ENCODE measurements around the gene ANKRD24. TPM values are rescaled to one million over a fixed set of nuclear protein-coding genes. Genes with fewer than 3 reads are reported as not detected.
"Not testable (repeated sequence)": the region's sequence is repeated elsewhere in the genome, so short reads cannot be mapped to it uniquely, and the experiment has no call there.

Gene ANKRD24
- total RNA-seq, 8 experiments from 2014 or later, result 0.29 to 4.0 (median 1.2) TPM

DNA sequence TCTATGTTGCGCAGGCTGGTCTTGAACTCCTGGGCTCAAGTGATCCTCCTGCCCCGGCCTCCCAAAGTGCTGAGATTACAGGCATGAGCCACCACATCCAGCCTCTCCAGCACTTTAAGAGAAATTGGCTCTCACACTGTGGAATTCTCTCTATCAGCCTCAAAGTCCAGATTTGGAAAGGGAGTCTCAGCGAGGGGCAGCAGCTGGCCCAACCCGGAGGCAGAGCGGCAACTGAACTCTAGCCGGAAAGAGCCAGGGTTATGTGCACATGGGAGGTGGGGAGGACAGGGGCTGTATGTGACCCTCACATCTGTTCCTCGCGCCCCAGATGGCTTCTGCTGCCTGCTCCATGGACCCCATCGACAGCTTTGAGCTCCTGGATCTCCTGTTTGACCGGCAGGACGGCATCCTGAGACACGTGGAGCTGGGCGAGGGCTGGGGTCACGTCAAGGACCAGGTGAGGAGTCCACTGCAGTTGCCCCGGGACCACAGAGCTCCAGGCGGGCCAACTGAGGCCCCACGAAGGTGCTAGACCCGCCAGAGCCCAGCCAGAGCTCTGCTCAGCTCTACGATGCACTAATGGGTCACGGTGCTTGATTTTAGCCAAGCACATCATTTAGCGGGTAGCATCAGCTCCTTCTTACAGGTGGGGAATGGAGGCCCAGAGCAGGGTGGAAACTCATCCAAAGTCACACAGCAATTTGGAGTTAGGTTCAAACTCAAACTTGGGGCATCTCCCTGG lies 27.7 kb upstream of the ANKRD24 start:
- in situ Hi-C loops (cut with MboI; ENCODE audit: low pct_unique_long_range_greater_than_20kb in 2 of 9, low sequenced_read_pairs in 9 of 9, unreplicated experiment in 9 of 9), result no loop called here
- H3K4me1 ChIP-seq (replicated peaks in 1 of 2), result no peaks in the 10 kb centered on the region
- 50 to 79% (median 63%) methylated on average over 2 to 14 of the region's 21 CpGs; no CpG with 5 or more reads in 3 of the 10 experiments for WGBS, 10 experiments

DNA sequence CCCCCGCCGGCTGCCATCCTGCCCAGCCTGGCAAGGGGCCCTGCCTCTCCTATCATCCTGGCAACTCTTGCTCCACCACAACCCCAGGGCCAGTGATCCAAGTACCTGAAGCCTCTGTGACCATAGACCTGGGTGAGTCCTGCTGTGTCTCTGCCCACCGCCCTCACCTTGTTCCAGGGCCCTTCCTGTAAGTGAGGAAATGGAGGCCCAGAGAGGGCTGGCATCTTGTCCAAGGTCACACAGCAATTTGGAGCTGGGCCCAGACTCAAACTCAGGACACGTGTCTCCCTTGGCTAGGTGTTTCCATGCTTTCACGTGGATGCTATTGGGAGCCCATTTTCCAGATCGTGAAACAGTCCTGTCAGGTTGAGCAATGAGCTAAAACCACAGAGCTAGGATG lies 25.3 kb upstream of the ANKRD24 start:
- no peaks in the 10 kb centered on the region for H3K4me1 ChIP-seq (replicated peaks in 1 of 2)
- H3K27ac ChIP-seq, result no peak overlapping the region
- 43 to 66% (median 60%) methylated on average over 1 to 4 of the region's 6 CpGs; no CpG with 5 or more reads in 5 of the 10 experiments for WGBS, 10 experiments
- in situ Hi-C loops (cut with MboI; ENCODE audit: low pct_unique_long_range_greater_than_20kb in 2 of 9, low sequenced_read_pairs in 9 of 9, unreplicated experiment in 9 of 9), result no loop called here
- ATAC-seq (replicated peaks in 6 of 8), result no peak
- H3K4me3 ChIP-seq, result no peak overlapping the region

More for the DNA sequence above, 27.7 kb upstream of the ANKRD24 start:
- H3K27ac ChIP-seq, result no peak overlapping the region
- H3K4me3 ChIP-seq, result no peak overlapping the region
- no peak for ATAC-seq (replicated peaks in 6 of 8)

DNA sequence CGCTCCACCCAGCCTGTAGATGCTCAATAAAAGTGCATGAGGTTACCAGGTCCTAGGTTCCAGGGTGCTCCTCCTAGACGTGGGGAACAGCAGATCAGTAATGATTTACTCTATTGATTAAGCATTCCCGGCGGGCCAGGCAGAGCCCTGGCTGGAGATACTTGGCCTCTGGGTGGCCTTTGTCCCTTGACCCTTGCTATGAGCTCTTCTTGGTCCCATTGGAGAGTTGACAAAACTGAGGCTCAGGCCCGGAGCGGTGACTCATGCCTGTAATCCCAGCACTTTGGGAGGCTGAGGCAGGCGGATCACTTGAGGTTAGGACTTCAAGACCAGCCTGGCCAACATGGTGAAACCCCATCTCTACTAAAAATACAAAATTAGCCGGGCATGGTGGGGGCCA lies 24.5 kb upstream of the ANKRD24 start:
- H3K4me1 ChIP-seq (replicated peaks in 1 of 2); in situ Hi-C loops (cut with MboI; ENCODE audit: low pct_unique_long_range_greater_than_20kb in 2 of 9, low sequenced_read_pairs in 9 of 9, unreplicated experiment in 9 of 9); ATAC-seq (replicated peaks in 6 of 8); H3K4me3 ChIP-seq; H3K27ac ChIP-seq: not testable (repeated sequence)
- 40 to 100% (median 61%) methylated on average over 1 to 6 of the region's 8 CpGs; no CpG with 5 or more reads in 4 of the 10 experiments for WGBS, 10 experiments

GRCh38 chr19:4161415-4162077 lies 20.9 kb upstream of the ANKRD24 start:
- WGBS, 10 experiments, result 24 to 100% (median 63%) methylated on average over 1 to 6 of the region's 7 CpGs; no CpG with 5 or more reads in 3 of the 10 experiments
- no peaks in the 10 kb centered on the region for H3K4me1 ChIP-seq (replicated peaks in 1 of 2)
- H3K27ac ChIP-seq, result no peak overlapping the region
- in situ Hi-C loops (cut with MboI; ENCODE audit: low pct_unique_long_range_greater_than_20kb in 2 of 9, low sequenced_read_pairs in 9 of 9, unreplicated experiment in 9 of 9), result no loop called here
- no peak overlapping the region for H3K4me3 ChIP-seq
- ATAC-seq (replicated peaks in 6 of 8), result no peak

DNA sequence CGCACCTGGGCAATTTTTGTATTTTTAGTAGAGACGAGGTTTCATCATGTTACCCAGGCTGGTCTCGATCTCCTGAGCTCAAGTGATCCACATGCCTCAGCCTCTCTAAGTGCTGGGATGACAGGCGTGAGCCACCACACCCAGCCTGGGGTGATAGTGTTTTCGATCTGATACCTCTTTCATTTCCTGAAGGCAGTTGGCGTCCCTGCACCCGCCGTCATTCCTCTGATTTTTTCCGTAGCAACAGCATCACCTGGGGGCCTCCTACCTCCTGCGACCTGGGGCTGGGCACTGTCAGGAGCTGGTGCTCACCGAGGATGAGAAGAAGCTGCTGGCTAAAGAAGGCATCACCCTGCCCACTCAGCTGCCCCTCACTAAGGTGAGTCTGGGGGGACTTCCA lies 18.2 kb upstream of the ANKRD24 start:
- Histone ChIP-seq H3K27ac (no peak overlapping the region), H3K4me3 (no peak overlapping the region), H3K4me1 (replicated peaks in 1 of 2) (no peaks in the 10 kb centered on the region)
- in situ Hi-C loops (cut with MboI; ENCODE audit: low pct_unique_long_range_greater_than_20kb in 2 of 9, low sequenced_read_pairs in 9 of 9, unreplicated experiment in 9 of 9), result no loop called here
- 3 to 100% (median 45%) methylated on average over 1 to 6 of the region's 11 CpGs; no CpG with 5 or more reads in 4 of the 10 experiments for WGBS, 10 experiments
- ATAC-seq (replicated peaks in 6 of 8), result no peak

DNA sequence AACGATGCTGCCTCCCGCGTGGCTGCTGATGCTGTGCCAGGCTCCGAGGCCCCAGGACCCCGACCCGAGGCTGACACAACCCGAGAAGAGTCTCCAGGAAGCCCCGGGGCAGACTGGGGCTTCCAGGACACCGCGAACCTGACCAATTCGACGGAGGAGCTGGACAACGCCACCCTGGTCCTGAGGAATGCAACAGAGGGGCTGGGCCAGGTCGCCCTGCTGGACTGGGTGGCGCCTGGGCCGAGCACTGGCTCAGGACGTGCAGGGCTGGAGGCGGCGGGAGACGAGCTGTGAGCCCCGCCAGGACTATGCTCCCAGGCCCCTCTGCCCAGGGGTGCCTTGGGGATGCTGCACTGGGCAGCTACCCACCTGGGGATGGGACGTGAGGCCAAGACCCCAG lies 10.8 kb upstream of the ANKRD24 start:
- no peak overlapping the region for H3K4me3 ChIP-seq
- WGBS, 10 experiments, result 20 to 80% (median 60%) methylated on average over 1 to 3 of the region's 22 CpGs; no CpG with 5 or more reads in 7 of the 10 experiments
- in situ Hi-C loops (cut with MboI; ENCODE audit: low pct_unique_long_range_greater_than_20kb in 2 of 9, low sequenced_read_pairs in 9 of 9, unreplicated experiment in 9 of 9), result no loop called here
- peaks cover 3 to 5% of the 10 kb centered on the region in 2 donors for H3K4me1 ChIP-seq (replicated peaks in 1 of 2)
- ATAC-seq (replicated peaks in 6 of 8), result peak in 4 of 8 experiments; percentile 5 to 20 (median 12)
- H3K27ac ChIP-seq, result no peak overlapping the region

- Histone ChIP-seq H3K4me3 (no peak overlapping the region), H3K27ac (no peak overlapping the region), H3K4me1 (replicated peaks in 1 of 2) (peaks cover 3 to 5% of the 10 kb centered on the region in 2 donors)
- in situ Hi-C loops (cut with MboI; ENCODE audit: low pct_unique_long_range_greater_than_20kb in 2 of 9, low sequenced_read_pairs in 9 of 9, unreplicated experiment in 9 of 9), result no loop called here
- ATAC-seq (replicated peaks in 6 of 8), result peak; percentile 66 to 99 (median 84)
- WGBS, 10 experiments, result 0 to 16% (median 0%) methylated on average over 1 to 12 of the region's 45 CpGs; no CpG with 5 or more reads in 5 of the 10 experiments
Measured at GRCh38 chr19:4172861-4173473, 9.5 kb upstream of the ANKRD24 start.

- in situ Hi-C loops (cut with MboI; ENCODE audit: low pct_unique_long_range_greater_than_20kb in 2 of 9, low sequenced_read_pairs in 9 of 9, unreplicated experiment in 9 of 9), result no loop called here
- Histone ChIP-seq H3K4me3 (no peak overlapping the region), H3K4me1 (replicated peaks in 1 of 2) (peaks cover 3 to 5% of the 10 kb centered on the region in 2 donors), H3K27ac (no peak overlapping the region)
- WGBS, 10 experiments, result 24 to 32% methylated on average over 3 to 4 of the region's 11 CpGs; no CpG with 5 or more reads in 8 of the 10 experiments
- peak in 1 of 8 experiments; percentile 3 for ATAC-seq (replicated peaks in 6 of 8)
Measured at GRCh38 chr19:4173479-4174212, 8.8 kb upstream of the ANKRD24 start.

DNA sequence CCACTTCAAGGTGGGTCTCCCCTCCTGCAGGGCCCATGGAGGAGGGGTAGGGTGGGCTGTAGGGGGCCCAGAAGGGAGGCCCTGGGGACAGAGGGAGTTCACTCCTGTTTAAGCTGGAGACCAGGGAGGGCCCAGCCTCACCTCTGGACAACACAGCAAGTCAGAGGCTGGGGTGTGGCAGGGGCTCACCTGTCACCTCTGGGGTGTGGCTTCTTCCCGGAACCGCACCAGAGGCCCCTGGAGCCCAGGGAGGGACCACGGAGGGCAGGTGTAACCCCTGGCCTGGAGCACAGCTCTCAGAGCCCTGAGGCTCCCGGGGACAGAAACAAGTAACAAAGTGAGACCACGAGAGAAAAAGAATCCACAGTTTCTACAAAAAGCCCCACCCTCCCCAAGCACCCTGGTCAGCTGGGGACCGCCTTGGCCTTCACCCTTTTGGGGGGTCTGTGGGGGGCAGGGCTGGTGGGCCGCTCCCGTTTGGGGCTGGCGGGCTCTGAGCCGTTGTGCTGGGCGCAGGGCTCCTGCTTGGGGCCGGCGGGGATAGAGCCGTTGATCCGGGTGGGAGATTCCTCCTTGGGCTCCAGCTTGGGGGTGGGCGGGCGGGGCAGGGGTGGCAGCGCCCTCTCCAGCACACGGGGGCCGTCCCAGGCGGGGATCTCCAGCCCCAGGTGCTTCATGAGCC lies 8.1 kb upstream of the ANKRD24 start:
- peaks cover 3 to 5% of the 10 kb centered on the region in 2 donors for H3K4me1 ChIP-seq (replicated peaks in 1 of 2)
- WGBS, 10 experiments, result 80 to 90% methylated on average over 1 to 2 of the region's 21 CpGs; no CpG with 5 or more reads in 8 of the 10 experiments
- no peak overlapping the region for H3K4me3 ChIP-seq
- ATAC-seq (replicated peaks in 6 of 8), result no peak
- no peak overlapping the region for H3K27ac ChIP-seq
- in situ Hi-C loops (cut with MboI; ENCODE audit: low pct_unique_long_range_greater_than_20kb in 2 of 9, low sequenced_read_pairs in 9 of 9, unreplicated experiment in 9 of 9), result no loop called here

- Histone ChIP-seq H3K4me1 (replicated peaks in 1 of 2) (peaks cover 3 to 5% of the 10 kb centered on the region in 2 donors), H3K27ac (no peak overlapping the region), H3K4me3 (no peak overlapping the region)
- in situ Hi-C loops (cut with MboI; ENCODE audit: low pct_unique_long_range_greater_than_20kb in 2 of 9, low sequenced_read_pairs in 9 of 9, unreplicated experiment in 9 of 9), result no loop called here
- peak in 3 of 8 experiments; percentile 13 to 18 (median 15) for ATAC-seq (replicated peaks in 6 of 8)
- 90 to 100% (median 94%) methylated on average over 2 to 4 of the region's 41 CpGs; no CpG with 5 or more reads in 6 of the 10 experiments for WGBS, 10 experiments
Measured at GRCh38 chr19:4174895-4175668, 7.4 kb upstream of the ANKRD24 start.

DNA sequence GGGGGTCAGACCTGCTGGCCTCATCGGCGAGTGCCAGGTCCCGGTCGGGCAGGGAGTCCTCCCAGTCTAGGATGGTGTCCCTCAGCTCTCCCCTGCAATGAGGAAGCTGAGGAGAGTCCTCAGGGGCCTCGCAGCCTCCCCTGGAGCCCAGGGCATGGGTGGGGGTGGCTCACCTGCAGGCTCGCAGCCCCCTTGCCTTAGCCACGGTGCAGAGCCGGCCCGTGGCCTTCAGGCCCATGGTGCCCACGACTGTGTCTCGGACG lies 6.9 kb upstream of the ANKRD24 start:
- H3K4me1 ChIP-seq (replicated peaks in 1 of 2), result peaks cover 3 to 5% of the 10 kb centered on the region in 2 donors
- no peak overlapping the region for H3K4me3 ChIP-seq
- in situ Hi-C loops (cut with MboI; ENCODE audit: low pct_unique_long_range_greater_than_20kb in 2 of 9, low sequenced_read_pairs in 9 of 9, unreplicated experiment in 9 of 9), result no loop called here
- 92 to 100% (median 97%) methylated on average over 1 to 5 of the region's 12 CpGs; no CpG with 5 or more reads in 7 of the 10 experiments for WGBS, 10 experiments
- ATAC-seq (replicated peaks in 6 of 8), result peak in 2 of 8 experiments; percentile 4 to 10
- H3K27ac ChIP-seq, result no peak overlapping the region

GRCh38 chr19:4177146-4177545 lies 5.3 kb upstream of the ANKRD24 start:
- Histone ChIP-seq H3K4me3 (no peak overlapping the region), H3K4me1 (replicated peaks in 1 of 2) (peaks cover 3 to 11% of the 10 kb centered on the region in 2 donors), H3K27ac (no peak overlapping the region)
- 71 to 100% (median 83%) methylated on average over 1 to 4 of the region's 5 CpGs; no CpG with 5 or more reads in 3 of the 10 experiments for WGBS, 10 experiments
- in situ Hi-C loops (cut with MboI; ENCODE audit: low pct_unique_long_range_greater_than_20kb in 2 of 9, low sequenced_read_pairs in 9 of 9, unreplicated experiment in 9 of 9), result no loop called here
- no peak for ATAC-seq (replicated peaks in 6 of 8)
